ENCODE results near the gene SKIL.

SKIL gene

DNA sequence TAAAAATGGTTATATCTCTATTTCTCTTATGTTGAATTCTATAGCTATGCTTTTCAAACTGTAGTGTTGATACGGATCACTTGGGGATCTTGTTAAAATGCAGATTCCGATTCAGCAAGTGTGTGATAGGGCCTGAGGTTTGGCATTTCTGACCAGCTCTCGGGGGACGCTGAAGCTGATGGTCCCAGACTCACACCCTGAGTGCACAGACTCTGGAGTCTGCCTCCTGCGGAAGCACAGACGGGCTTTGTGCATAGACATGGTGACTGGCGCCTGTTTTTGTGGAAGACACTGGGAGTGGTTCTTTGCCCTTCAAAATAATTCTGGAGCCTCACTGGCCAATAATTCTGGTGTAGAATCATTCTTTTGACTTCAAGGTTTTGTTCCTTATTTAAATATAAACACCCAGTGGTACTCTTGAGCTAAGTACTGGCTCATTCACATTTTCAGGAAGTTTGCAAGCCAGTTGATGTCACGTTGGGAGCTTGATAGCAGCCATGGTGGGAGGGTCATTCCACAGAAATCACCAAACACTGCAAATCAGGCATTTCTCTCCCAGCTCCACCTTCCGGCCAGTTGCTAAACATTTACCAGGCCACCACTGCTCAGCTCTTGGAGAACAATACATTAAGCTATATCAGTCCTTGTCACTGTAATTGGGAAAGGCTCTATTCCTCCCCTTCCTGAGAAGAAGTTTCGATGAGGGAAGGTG lies 80.3 kb downstream of the SKIL start:
- no peak for DNase-seq (ENCODE audit: low read depth in 2 of 2)
- no peak overlapping the region for H3K4me3 ChIP-seq (replicated peaks in 1 of 2; ENCODE audit: low read depth in 2 of 2, low read length in 2 of 2)
- TF ChIP-seq, protein P1, sequence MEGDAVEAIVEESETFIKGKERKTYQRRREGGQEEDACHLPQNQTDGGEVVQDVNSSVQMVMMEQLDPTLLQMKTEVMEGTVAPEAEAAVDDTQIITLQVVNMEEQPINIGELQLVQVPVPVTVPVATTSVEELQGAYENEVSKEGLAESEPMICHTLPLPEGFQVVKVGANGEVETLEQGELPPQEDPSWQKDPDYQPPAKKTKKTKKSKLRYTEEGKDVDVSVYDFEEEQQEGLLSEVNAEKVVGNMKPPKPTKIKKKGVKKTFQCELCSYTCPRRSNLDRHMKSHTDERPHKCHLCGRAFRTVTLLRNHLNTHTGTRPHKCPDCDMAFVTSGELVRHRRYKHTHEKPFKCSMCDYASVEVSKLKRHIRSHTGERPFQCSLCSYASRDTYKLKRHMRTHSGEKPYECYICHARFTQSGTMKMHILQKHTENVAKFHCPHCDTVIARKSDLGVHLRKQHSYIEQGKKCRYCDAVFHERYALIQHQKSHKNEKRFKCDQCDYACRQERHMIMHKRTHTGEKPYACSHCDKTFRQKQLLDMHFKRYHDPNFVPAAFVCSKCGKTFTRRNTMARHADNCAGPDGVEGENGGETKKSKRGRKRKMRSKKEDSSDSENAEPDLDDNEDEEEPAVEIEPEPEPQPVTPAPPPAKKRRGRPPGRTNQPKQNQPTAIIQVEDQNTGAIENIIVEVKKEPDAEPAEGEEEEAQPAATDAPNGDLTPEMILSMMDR (IDR thresholded peaks at IDR 0.05; ENCODE audit: low read depth, low read length): no peak

DNA sequence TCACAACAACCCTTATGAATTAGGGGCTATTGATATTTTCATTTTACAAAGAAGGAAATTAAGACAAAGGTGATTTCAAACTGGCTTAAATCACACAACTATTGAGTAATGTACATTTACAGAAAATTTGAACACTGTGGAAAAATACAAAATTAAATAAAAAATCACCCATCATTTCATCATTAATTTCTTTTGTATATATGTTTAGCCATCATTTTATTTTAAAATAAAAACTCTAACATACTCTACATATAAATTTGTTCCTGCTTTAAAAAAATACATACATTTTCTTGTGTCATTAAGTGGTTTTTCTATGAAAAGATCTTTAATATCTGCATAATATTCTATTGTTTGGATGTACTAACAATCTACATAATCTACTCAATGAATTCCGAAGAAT lies 81.3 kb downstream of the SKIL start:
- no peak for DNase-seq (ENCODE audit: low read depth in 2 of 2)
- H3K4me3 ChIP-seq (replicated peaks in 1 of 2; ENCODE audit: low read depth in 2 of 2, low read length in 2 of 2): no peak overlapping the region
- TF ChIP-seq, protein P1 (IDR thresholded peaks at IDR 0.05; ENCODE audit: low read depth, low read length): no peak

DNA sequence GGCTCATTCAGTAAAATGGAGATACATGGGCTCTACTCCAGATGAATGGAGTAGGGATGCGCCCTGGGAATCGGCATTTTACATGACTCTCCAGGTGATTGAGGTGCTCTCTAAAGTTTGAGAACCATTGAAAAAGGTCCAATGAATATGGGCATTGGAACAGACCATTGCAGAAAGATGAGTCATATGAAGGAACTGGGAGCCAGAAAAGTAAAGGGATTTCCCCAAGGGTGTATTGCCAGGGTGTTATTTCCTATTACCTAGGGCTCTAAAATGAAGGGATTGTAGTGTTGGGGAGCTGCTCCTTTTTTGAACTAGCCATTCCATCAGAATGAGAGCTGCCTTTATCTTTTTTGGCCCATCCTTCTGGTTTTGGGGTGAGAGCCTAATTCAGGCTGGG lies 82.8 kb downstream of the SKIL start:
- TF ChIP-seq, protein P1 (IDR thresholded peaks at IDR 0.05; ENCODE audit: low read depth, low read length): no peak
- peak; percentile 29 to 70 for DNase-seq (ENCODE audit: low read depth in 2 of 2)
- H3K4me3 ChIP-seq (replicated peaks in 1 of 2; ENCODE audit: low read depth in 2 of 2, low read length in 2 of 2): no peak overlapping the region

DNA sequence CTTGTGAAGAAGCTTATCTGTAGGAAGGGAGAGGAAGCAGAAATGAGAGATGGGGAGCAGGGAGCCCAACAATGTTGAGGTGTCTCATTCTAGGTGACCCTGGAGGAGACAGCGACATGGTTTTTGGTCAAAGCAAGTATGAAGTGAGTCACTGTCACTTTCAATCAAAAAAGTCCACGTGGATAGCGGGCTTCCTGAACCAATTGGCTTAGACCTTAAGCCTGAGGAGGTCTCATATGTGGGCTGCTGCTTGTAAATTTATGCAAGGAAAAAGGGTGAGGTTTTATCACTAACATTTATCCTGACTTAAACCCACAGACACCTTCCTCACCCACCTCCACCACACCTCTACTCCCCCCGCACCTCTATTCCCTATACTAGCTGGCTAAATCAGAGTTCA lies 83.9 kb downstream of the SKIL start:
- DNase-seq (ENCODE audit: low read depth in 2 of 2): no peak
- no peak overlapping the region for H3K4me3 ChIP-seq (replicated peaks in 1 of 2; ENCODE audit: low read depth in 2 of 2, low read length in 2 of 2)
- TF ChIP-seq, protein P1 (IDR thresholded peaks at IDR 0.05; ENCODE audit: low read depth, low read length): no peak

DNA sequence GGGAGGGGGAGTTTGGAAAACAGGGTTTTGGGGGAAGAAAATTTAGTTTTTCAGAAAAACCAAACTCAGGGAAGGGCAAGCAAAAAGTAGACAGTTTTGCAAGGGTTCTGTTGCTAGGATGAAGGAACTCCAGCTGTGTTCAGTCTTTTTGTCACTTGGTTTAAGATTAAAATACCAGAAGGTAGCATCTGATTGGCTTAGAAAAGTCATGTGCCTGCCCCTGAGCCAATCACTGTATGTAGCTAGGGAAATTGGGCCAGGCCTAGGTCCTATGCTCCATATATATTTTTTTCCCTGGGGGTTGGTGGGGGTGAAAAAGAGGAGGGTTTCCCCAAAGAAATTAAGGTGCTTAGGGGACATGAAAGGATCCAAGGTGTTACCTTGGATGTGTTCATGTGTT lies 85.4 kb downstream of the SKIL start:
- TF ChIP-seq, protein P1 (IDR thresholded peaks at IDR 0.05; ENCODE audit: low read depth, low read length): no peak
- no peak for DNase-seq (ENCODE audit: low read depth in 2 of 2)
- H3K4me3 ChIP-seq (replicated peaks in 1 of 2; ENCODE audit: low read depth in 2 of 2, low read length in 2 of 2): no peak overlapping the region

DNA sequence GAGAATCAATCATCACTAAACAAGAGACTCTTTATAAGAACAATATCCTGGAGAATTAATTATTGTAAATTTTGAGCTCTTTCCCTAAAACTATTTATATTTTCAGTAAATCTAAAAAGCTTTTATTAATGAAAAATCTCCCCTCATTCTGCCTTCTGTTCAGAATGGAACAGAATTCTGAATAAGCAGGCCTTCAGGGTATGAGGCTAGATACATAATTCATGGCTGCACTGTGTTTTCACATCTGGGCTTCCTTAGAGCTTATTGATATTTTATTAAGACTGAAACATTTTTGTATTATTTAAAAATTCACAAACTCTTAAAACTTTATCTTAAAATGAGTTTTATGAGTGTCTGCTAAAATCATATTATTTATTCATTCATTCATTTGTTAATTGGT lies 85.9 kb downstream of the SKIL start:
- no peak for DNase-seq (ENCODE audit: low read depth in 2 of 2)
- TF ChIP-seq, protein P1 (IDR thresholded peaks at IDR 0.05; ENCODE audit: low read depth, low read length): no peak
- no peak overlapping the region for H3K4me3 ChIP-seq (replicated peaks in 1 of 2; ENCODE audit: low read depth in 2 of 2, low read length in 2 of 2)
